ENCODE data around the gene ALK.

The ALK gene

GRCh38 chr2:29775937-29776336, 145.4 kb downstream of the ALK start:
- H3K36me3 Mint-ChIP-seq, result no peaks in the 10 kb centered on the region
- H3K27ac Mint-ChIP-seq, result no peak overlapping the region
- no peaks in the 10 kb centered on the region for H3K9me3 Mint-ChIP-seq
- no peak overlapping the region for H3K4me3 Mint-ChIP-seq
- no peak for ATAC-seq
- no peaks in the 10 kb centered on the region for H3K4me1 Mint-ChIP-seq
- no peak for DNase-seq (ENCODE audit: low spot score in 2 of 2)

GRCh38 chr2:29774624-29775023, 146.8 kb downstream of the ALK start:
- H3K4me3 Mint-ChIP-seq, result no peak overlapping the region

DNA sequence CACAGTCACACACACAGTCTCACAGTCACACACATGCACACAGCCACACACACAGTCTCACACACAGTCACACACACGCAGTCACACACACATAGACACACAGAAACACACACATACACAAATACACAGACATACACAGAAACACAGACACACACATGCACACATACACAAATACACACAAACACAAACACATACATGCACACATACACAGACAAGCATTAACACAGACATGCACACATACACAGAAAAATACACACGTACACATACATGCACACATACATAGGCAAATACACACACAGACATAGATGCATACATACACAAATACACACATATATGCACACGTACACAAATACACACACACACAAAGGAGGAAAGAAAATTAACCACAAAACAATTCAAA, 150.5 kb downstream of the ALK start:
- no peaks in the 10 kb centered on the region for H3K36me3 Mint-ChIP-seq
- ATAC-seq (no peak), DNase-seq (ENCODE audit: low spot score in 2 of 2) (no peak)
- H3K9me3 Mint-ChIP-seq, result no peaks in the 10 kb centered on the region
- H3K4me1 Mint-ChIP-seq, result no peaks in the 10 kb centered on the region
- H3K4me3 Mint-ChIP-seq, result no peak overlapping the region
- no peak overlapping the region for H3K27ac Mint-ChIP-seq

More at GRCh38 chr2:29774624-29775023, 146.8 kb downstream of the ALK start:
- no peak for DNase-seq (ENCODE audit: low spot score in 2 of 2)
- no peak for ATAC-seq
- Mint-ChIP-seq H3K4me1 (no peaks in the 10 kb centered on the region), H3K36me3 (no peaks in the 10 kb centered on the region), H3K9me3 (no peaks in the 10 kb centered on the region), H3K27ac (no peak overlapping the region)

- ATAC-seq, result no peak
These were observed 151.5 kb downstream of the ALK start for GRCh38 chr2:29769847-29770246.

GRCh38 chr2:29767606-29768335, 153.6 kb downstream of the ALK start:
- no peaks in the 10 kb centered on the region for H3K4me1 Mint-ChIP-seq
- H3K4me3 Mint-ChIP-seq, result no peak overlapping the region
- ATAC-seq, result no peak
- H3K27ac Mint-ChIP-seq, result no peak overlapping the region
- no peak for DNase-seq (ENCODE audit: low spot score in 2 of 2)
- no peaks in the 10 kb centered on the region for H3K36me3 Mint-ChIP-seq
- H3K9me3 Mint-ChIP-seq, result no peaks in the 10 kb centered on the region

More at GRCh38 chr2:29769847-29770246, 151.5 kb downstream of the ALK start:
- Mint-ChIP-seq H3K27ac (no peak overlapping the region), H3K9me3 (no peaks in the 10 kb centered on the region), H3K4me1 (no peaks in the 10 kb centered on the region), H3K36me3 (no peaks in the 10 kb centered on the region), H3K4me3 (no peak overlapping the region)
- no peak for DNase-seq (ENCODE audit: low spot score in 2 of 2)

- H3K4me3 Mint-ChIP-seq, result no peak overlapping the region
- H3K9me3 Mint-ChIP-seq, result no peaks in the 10 kb centered on the region
- H3K27ac Mint-ChIP-seq, result no peak overlapping the region
- DNase-seq (ENCODE audit: low spot score in 2 of 2) (no peak), ATAC-seq (no peak)
- no peaks in the 10 kb centered on the region for H3K4me1 Mint-ChIP-seq
- H3K36me3 Mint-ChIP-seq, result no peaks in the 10 kb centered on the region
These were observed 155.2 kb downstream of the ALK start for GRCh38 chr2:29766191-29766590.

- H3K27ac Mint-ChIP-seq, result no peak overlapping the region
- H3K4me3 Mint-ChIP-seq, result no peak overlapping the region
- no peaks in the 10 kb centered on the region for H3K36me3 Mint-ChIP-seq
- H3K9me3 Mint-ChIP-seq, result no peaks in the 10 kb centered on the region
- no peak for DNase-seq (ENCODE audit: low spot score in 2 of 2)
- H3K4me1 Mint-ChIP-seq, result no peaks in the 10 kb centered on the region
- ATAC-seq, result no peak
These were observed 155.7 kb downstream of the ALK start for GRCh38 chr2:29765721-29766120.

DNA sequence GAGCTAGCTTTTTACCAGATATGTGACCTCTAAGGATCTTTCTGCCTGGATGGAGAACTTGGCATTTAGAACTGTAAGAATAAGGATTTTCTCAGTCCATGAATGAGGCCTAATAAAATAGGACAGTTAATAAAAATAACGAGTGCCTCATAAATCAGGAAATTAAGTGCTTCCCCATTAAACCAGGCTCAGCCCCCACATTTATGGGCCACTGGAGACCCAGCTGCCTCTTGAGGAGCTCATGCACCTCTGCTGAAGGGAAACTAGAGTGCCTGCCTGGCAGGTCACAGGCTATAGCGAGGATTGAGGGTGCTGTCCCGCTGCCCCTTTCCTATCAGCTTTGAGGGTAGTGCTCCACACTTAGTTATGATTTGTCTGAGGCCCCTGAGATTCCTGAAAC, 158.0 kb downstream of the ALK start:
- DNase-seq (ENCODE audit: low spot score in 2 of 2) (no peak), ATAC-seq (no peak)
- no peaks in the 10 kb centered on the region for H3K9me3 Mint-ChIP-seq
- no peaks in the 10 kb centered on the region for H3K4me1 Mint-ChIP-seq
- H3K27ac Mint-ChIP-seq, result no peak overlapping the region
- H3K36me3 Mint-ChIP-seq, result no peaks in the 10 kb centered on the region
- H3K4me3 Mint-ChIP-seq, result no peak overlapping the region

- no peak overlapping the region for H3K4me3 Mint-ChIP-seq
- DNase-seq (ENCODE audit: low spot score in 2 of 2), result no peak
- H3K4me1 Mint-ChIP-seq, result no peaks in the 10 kb centered on the region
- H3K9me3 Mint-ChIP-seq, result no peaks in the 10 kb centered on the region
- no peak for ATAC-seq
- no peaks in the 10 kb centered on the region for H3K36me3 Mint-ChIP-seq
- H3K27ac Mint-ChIP-seq, result no peak overlapping the region
These were observed 159.1 kb downstream of the ALK start for GRCh38 chr2:29762239-29762638.

GRCh38 chr2:29761278-29761677, 160.1 kb downstream of the ALK start:
- H3K9me3 Mint-ChIP-seq, result no peaks in the 10 kb centered on the region
- no peak overlapping the region for H3K27ac Mint-ChIP-seq
- H3K4me1 Mint-ChIP-seq, result no peaks in the 10 kb centered on the region
- no peaks in the 10 kb centered on the region for H3K36me3 Mint-ChIP-seq
- no peak for ATAC-seq
- no peak overlapping the region for H3K4me3 Mint-ChIP-seq
- DNase-seq (ENCODE audit: low spot score in 2 of 2), result no peak

- no peaks in the 10 kb centered on the region for H3K36me3 Mint-ChIP-seq
- no peak for ATAC-seq
These were observed 161.4 kb downstream of the ALK start for GRCh38 chr2:29760008-29760407.

DNA sequence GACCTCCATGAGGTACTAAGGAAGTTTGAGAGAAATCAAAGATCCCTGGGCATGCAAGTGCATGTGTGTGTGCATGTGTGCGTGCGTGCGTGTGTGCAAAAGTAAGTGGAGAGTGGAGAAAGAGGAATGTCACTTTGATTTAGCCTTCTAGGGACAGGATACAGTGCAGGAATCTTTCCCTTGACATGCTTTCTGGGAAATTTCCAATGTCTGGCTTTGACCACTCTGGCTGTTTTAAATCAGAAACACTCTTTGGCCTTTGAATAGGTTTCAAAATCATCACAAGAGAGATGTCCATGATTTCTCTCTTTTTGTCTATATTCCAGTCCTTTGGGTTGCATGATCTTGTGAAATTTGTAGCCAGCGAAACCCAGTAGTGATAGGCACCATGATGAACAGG, 162.0 kb downstream of the ALK start:
- Mint-ChIP-seq H3K9me3 (no peaks in the 10 kb centered on the region), H3K27ac (no peak overlapping the region), H3K4me3 (no peak overlapping the region), H3K4me1 (no peaks in the 10 kb centered on the region), H3K36me3 (no peaks in the 10 kb centered on the region)
- DNase-seq (ENCODE audit: low spot score in 2 of 2) (no peak), ATAC-seq (no peak)

More at GRCh38 chr2:29760008-29760407, 161.4 kb downstream of the ALK start:
- Mint-ChIP-seq H3K27ac (no peak overlapping the region), H3K4me3 (no peak overlapping the region), H3K9me3 (no peaks in the 10 kb centered on the region), H3K4me1 (no peaks in the 10 kb centered on the region)
- DNase-seq (ENCODE audit: low spot score in 2 of 2), result no peak

GRCh38 chr2:29755829-29756228, 165.6 kb downstream of the ALK start:
- ATAC-seq (no peak), DNase-seq (ENCODE audit: low spot score in 2 of 2) (no peak)
- no peaks in the 10 kb centered on the region for H3K9me3 Mint-ChIP-seq
- H3K36me3 Mint-ChIP-seq, result no peaks in the 10 kb centered on the region
- H3K4me1 Mint-ChIP-seq, result no peaks in the 10 kb centered on the region
- no peak overlapping the region for H3K4me3 Mint-ChIP-seq
- no peak overlapping the region for H3K27ac Mint-ChIP-seq

DNA sequence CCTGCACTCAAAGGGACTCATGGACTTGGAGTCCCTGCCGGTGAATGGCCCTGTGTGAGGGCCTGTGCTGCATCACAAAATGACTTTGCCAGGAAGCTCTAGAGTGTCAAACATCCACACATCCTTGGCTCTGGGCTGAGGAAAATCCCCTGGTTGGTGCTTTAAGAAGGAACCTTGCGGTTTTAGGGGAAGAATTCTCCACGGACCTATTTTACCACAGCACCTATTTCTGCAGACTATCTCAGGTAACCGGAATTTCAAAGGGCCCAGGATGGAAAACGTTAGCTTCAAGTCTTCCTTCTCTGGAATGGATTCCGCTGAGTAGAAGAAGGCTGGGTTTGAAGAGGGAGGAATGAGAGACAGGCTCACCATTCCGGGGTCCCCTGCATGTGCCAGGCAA, 166.2 kb downstream of the ALK start:
- no peaks in the 10 kb centered on the region for H3K36me3 Mint-ChIP-seq
- no peak for DNase-seq (ENCODE audit: low spot score in 2 of 2)
- no peaks in the 10 kb centered on the region for H3K4me1 Mint-ChIP-seq
- peaks cover 3% of the 10 kb centered on the region for H3K9me3 Mint-ChIP-seq
- H3K4me3 Mint-ChIP-seq, result no peak overlapping the region
- H3K27ac Mint-ChIP-seq, result no peak overlapping the region
- ATAC-seq, result no peak

DNA sequence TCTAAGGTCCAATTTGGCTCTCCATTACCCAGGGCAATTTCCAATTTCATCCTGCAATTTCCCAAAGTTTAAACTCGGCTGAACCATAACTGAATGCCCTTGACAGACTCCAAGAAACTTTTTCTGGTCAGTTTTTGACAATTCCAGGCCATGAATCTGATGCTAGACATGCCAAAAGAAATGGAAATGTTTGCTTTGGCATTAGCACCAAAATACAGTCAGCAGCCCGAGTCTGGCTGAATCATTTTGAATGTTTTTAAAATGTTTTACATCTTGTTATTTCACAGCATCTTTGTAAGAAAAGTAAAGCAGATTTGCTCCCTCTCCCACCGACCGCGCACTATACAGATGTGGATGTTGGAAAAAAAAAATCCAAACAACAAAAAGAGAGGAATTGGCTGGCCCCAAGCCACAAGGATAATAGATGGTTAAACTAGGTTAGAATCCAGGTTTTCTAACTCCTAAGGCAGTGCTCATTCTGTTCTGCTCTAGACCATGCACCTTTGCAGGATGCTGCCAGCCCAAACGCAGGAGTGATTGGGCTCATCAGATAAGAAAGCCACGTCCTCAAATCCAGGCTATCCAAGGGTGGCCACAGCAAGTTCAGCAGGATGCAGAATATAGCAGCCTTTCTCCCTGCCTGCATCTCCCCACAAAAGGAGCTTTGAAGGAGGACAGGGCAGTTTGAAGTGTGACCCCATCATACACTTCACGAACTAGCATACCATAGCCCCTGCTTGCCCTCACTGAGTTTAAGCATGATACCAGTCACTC, 167.5 kb downstream of the ALK start:
- Mint-ChIP-seq H3K4me1 (no peaks in the 10 kb centered on the region), H3K9me3 (peaks cover 3% of the 10 kb centered on the region), H3K27ac (no peak overlapping the region), H3K36me3 (no peaks in the 10 kb centered on the region), H3K4me3 (no peak overlapping the region)
- DNase-seq (ENCODE audit: low spot score in 2 of 2) (no peak), ATAC-seq (no peak)

GRCh38 chr2:29751390-29751789, 170.0 kb downstream of the ALK start:
- Mint-ChIP-seq H3K9me3 (peaks cover 3% of the 10 kb centered on the region), H3K4me1 (no peaks in the 10 kb centered on the region), H3K36me3 (no peaks in the 10 kb centered on the region), H3K4me3 (no peak overlapping the region), H3K27ac (no peak overlapping the region)
- DNase-seq (ENCODE audit: low spot score in 2 of 2), result no peak
- ATAC-seq, result no peak

Measured in stimulated activated effector memory CD8-positive, alpha-beta T cell treated with anti-CD3 and anti-CD28 coated beads, Interleukin-12 subunit alpha, Interleukin-12 subunit beta, amount 100 ng/mL, for 72 hours (primary cell).